ENCODE measurements around the gene CDC20.

DNA sequence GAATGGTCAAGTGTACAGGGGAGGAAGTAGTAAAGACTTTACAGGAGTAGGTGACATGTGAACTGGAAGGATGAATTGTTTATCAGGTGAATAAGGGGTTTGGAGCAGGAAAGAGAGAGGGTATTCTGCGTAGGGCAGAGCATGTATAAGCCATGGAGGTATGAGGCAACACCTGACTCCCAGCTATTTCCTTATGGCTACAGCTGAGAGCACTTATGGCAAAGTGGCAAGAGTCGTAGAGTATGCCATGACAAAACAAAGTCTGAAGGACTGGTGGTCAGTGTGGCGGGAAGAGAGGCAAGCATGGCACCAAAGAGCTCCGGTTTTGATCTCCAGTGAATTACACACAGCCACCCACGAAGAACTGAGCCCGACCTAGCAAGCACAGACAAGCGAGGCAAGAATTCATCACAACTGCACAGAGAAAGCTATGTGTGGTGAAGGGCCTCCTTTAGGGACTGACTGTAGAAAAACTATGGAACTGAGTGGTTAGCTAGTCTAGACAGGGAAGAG, 18.0 kb downstream of the CDC20 start:
- TF ChIP-seq, protein P1, sequence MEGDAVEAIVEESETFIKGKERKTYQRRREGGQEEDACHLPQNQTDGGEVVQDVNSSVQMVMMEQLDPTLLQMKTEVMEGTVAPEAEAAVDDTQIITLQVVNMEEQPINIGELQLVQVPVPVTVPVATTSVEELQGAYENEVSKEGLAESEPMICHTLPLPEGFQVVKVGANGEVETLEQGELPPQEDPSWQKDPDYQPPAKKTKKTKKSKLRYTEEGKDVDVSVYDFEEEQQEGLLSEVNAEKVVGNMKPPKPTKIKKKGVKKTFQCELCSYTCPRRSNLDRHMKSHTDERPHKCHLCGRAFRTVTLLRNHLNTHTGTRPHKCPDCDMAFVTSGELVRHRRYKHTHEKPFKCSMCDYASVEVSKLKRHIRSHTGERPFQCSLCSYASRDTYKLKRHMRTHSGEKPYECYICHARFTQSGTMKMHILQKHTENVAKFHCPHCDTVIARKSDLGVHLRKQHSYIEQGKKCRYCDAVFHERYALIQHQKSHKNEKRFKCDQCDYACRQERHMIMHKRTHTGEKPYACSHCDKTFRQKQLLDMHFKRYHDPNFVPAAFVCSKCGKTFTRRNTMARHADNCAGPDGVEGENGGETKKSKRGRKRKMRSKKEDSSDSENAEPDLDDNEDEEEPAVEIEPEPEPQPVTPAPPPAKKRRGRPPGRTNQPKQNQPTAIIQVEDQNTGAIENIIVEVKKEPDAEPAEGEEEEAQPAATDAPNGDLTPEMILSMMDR (conservative IDR thresholded peaks at IDR 0.05; ENCODE audit: low read depth, low read length): no peak
- TF ChIP-seq EZH2 (IDR thresholded peaks at IDR 0.05; ENCODE audit: borderline replicate concordance, low read depth, low read length, poor library complexity, severe bottlenecking): no peak
